ENCODE data around the gene CSNK1G1.

GRCh38 chr15:64341961-64342360, 14.0 kb downstream of the CSNK1G1 start:
- TF ChIP-seq, protein P1, sequence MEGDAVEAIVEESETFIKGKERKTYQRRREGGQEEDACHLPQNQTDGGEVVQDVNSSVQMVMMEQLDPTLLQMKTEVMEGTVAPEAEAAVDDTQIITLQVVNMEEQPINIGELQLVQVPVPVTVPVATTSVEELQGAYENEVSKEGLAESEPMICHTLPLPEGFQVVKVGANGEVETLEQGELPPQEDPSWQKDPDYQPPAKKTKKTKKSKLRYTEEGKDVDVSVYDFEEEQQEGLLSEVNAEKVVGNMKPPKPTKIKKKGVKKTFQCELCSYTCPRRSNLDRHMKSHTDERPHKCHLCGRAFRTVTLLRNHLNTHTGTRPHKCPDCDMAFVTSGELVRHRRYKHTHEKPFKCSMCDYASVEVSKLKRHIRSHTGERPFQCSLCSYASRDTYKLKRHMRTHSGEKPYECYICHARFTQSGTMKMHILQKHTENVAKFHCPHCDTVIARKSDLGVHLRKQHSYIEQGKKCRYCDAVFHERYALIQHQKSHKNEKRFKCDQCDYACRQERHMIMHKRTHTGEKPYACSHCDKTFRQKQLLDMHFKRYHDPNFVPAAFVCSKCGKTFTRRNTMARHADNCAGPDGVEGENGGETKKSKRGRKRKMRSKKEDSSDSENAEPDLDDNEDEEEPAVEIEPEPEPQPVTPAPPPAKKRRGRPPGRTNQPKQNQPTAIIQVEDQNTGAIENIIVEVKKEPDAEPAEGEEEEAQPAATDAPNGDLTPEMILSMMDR (IDR thresholded peaks at IDR 0.05; ENCODE audit: insufficient read depth, low read depth, low read length), result no peak
- no peak for TF ChIP-seq EZH2 (IDR thresholded peaks at IDR 0.05; ENCODE audit: insufficient read depth, low read length)
